GM12892 (cell line): Measurements from ENCODE around the gene SF3B6.

Experiments
- POLR2A ChIP-seq: IDR thresholded peaks from 2 replicates; pipeline ENCODE4 v1.6.1; 2011; ENCODE audit warnings: low read depth, low read length, control low read depth
- POLR2AphosphoS5 ChIP-seq: IDR thresholded peaks from 2 replicates; pipeline ENCODE4 v1.6.1; 2011; ENCODE audit warnings: low read depth, low read length, control low read depth
- TAF1 ChIP-seq: IDR thresholded peaks from 2 replicates; pipeline ENCODE4 v1.6.1; 2011; ENCODE audit warnings: low read depth, mild to moderate bottlenecking, control low read depth, low read length, borderline replicate concordance

DNA sequence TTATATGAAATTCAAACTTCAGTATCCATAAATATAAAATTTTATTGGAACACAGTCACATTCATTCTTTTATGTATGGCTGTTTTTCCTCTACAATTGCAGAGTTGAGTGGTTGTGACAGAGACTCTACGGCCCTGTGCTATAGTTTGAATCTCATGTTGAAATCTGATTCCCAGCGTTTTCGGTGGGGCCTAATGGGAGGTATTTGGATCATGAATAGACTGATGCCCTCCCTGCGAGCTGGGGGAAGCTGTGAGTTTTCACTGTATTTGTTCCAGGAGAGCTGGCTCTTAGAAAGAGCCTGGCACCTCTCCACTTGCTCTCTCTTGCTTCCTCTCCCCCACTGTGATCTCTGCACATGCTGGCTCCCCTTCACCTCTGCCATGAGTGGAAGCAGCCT, 45.3 kb upstream of the SF3B6 start:
- TF ChIP-seq POLR2AphosphoS5 (no peak), POLR2A (no peak), TAF1 (no peak)
